ENCODE data around the gene CAPZA2.

The CAPZA2 gene

GRCh38 chr7:116938678-116939077 is 76.3 kb downstream of the CAPZA2 start:
- TF ChIP-seq TEAD4 (IDR thresholded peaks at IDR 0.05) (no peak), CREB1 (IDR thresholded peaks at IDR 0.05; ENCODE audit: low read depth) (no peak), TCF12 (IDR thresholded peaks at IDR 0.05; ENCODE audit: low read depth) (no peak), NFIC (IDR thresholded peaks at IDR 0.05) (no peak), EP300 (IDR thresholded peaks at IDR 0.05; ENCODE audit: borderline replicate concordance) (no peak)

- TF ChIP-seq USF1 (IDR thresholded peaks at IDR 0.05) (no peak), ZBTB7A (IDR thresholded peaks at IDR 0.05; ENCODE audit: low read depth) (no peak), RAD21 (IDR thresholded peaks at IDR 0.05; ENCODE audit: low read depth) (no peak), MAX (IDR thresholded peaks at IDR 0.05) (no peak), CREB1 (IDR thresholded peaks at IDR 0.05; ENCODE audit: low read depth) (no peak), CEBPB (IDR thresholded peaks at IDR 0.05) (no peak)
Observed at GRCh38 chr7:116940689-116941370, 78.4 kb downstream of the CAPZA2 start.

GRCh38 chr7:116942504-116942903 is 80.1 kb downstream of the CAPZA2 start:
- TF ChIP-seq YY1 (IDR thresholded peaks at IDR 0.05; ENCODE audit: low read depth) (no peak), FOXM1 (IDR thresholded peaks at IDR 0.05; ENCODE audit: borderline replicate concordance, low read depth) (no peak), TAF1 (IDR thresholded peaks at IDR 0.05; ENCODE audit: low read depth) (no peak), MAX (IDR thresholded peaks at IDR 0.05) (no peak), CREB1 (IDR thresholded peaks at IDR 0.05; ENCODE audit: low read depth) (no peak), RAD21 (IDR thresholded peaks at IDR 0.05; ENCODE audit: low read depth) (no peak), TCF12 (IDR thresholded peaks at IDR 0.05; ENCODE audit: low read depth) (no peak), REST (IDR thresholded peaks at IDR 0.05; ENCODE audit: low read depth) (no peak), TEAD4 (IDR thresholded peaks at IDR 0.05) (no peak), ZBTB7A (IDR thresholded peaks at IDR 0.05; ENCODE audit: low read depth) (no peak), CEBPB (IDR thresholded peaks at IDR 0.05) (no peak), USF1 (IDR thresholded peaks at IDR 0.05) (no peak), EGR1 (IDR thresholded peaks at IDR 0.05) (no peak), NFIC (IDR thresholded peaks at IDR 0.05) (no peak), EP300 (IDR thresholded peaks at IDR 0.05; ENCODE audit: borderline replicate concordance) (no peak)

GRCh38 chr7:116948934-116949333 is 86.5 kb downstream of the CAPZA2 start:
- TF ChIP-seq TEAD4 (IDR thresholded peaks at IDR 0.05) (no peak), TCF12 (IDR thresholded peaks at IDR 0.05; ENCODE audit: low read depth) (no peak), TAF1 (IDR thresholded peaks at IDR 0.05; ENCODE audit: low read depth) (no peak), EP300 (IDR thresholded peaks at IDR 0.05; ENCODE audit: borderline replicate concordance) (no peak), REST (IDR thresholded peaks at IDR 0.05; ENCODE audit: low read depth) (no peak), EGR1 (IDR thresholded peaks at IDR 0.05) (no peak), RAD21 (IDR thresholded peaks at IDR 0.05; ENCODE audit: low read depth) (no peak), NFIC (IDR thresholded peaks at IDR 0.05) (no peak), ZBTB7A (IDR thresholded peaks at IDR 0.05; ENCODE audit: low read depth) (no peak), MAX (IDR thresholded peaks at IDR 0.05) (no peak), CEBPB (IDR thresholded peaks at IDR 0.05) (no peak), YY1 (IDR thresholded peaks at IDR 0.05; ENCODE audit: low read depth) (no peak), CREB1 (IDR thresholded peaks at IDR 0.05; ENCODE audit: low read depth) (no peak), USF1 (IDR thresholded peaks at IDR 0.05) (no peak), FOXM1 (IDR thresholded peaks at IDR 0.05; ENCODE audit: borderline replicate concordance, low read depth) (no peak)

All from Ishikawa (cell line).